Activated naive CD4-positive, alpha-beta T cell treated with anti-CD3 and anti-CD28 coated beads for 36 hours (primary cell): ENCODE measurements around the gene STT3A. TPM values are rescaled to one million over a fixed set of nuclear protein-coding genes. Genes with fewer than 3 reads are reported as not detected.
A peak's percentile ranks its signal among the peaks of the same experiment; 100 is the strongest.

ENCODE experiments used
- CTCF ChIA-PET: fragments of 350-600 bp; sonication (Branson Sonifier 250); formaldehyde crosslinking; loops from one replicate; lab custom pipeline; 2021; ENCODE audit warnings: antibody characterized with exemption; lab: Charles Lee
- DNase-seq: peaks from one replicate; pipeline ENCODE4 v3.0.0-alpha.2; 2020
- H3K27ac Mint-ChIP-seq: one replicate; pipeline ENCODE4 v1.8.0; 2021; ENCODE audit warnings: mild to moderate bottlenecking, mixed read lengths
- H3K27me3 Mint-ChIP-seq: one replicate; pipeline ENCODE4 v1.8.0; 2021; ENCODE audit warnings: low read depth, mixed read lengths
- H3K36me3 Mint-ChIP-seq: one replicate; pipeline ENCODE4 v1.8.0; 2021; ENCODE audit warnings: low read depth, mixed read lengths
- H3K4me1 Mint-ChIP-seq: one replicate; pipeline ENCODE4 v1.8.0; 2021; ENCODE audit warnings: low read depth, mixed read lengths
- H3K4me3 Mint-ChIP-seq: one replicate; pipeline ENCODE4 v1.8.0; 2021; ENCODE audit warnings: mild to moderate bottlenecking, moderate library complexity, mixed read lengths
- H3K9me3 Mint-ChIP-seq: one replicate; pipeline ENCODE4 v1.8.0; 2021; ENCODE audit warnings: mixed read lengths
- intact Hi-C: fragments of 100-400 bp; cut with micrococcal nuclease; formaldehyde crosslinking; loops from one replicate; pipeline ENCODE4 v1.15.1; 2023
- total RNA-seq, 2 experiments: library from RNA; stranded (reverse); gene quantifications; one replicate each; pipeline ENCODE4 v1.2.3, GENCODE V29; 2021

The STT3A gene
- total RNA-seq, result 100 to 1,000 TPM; 111 to 113 TPM

DNA sequence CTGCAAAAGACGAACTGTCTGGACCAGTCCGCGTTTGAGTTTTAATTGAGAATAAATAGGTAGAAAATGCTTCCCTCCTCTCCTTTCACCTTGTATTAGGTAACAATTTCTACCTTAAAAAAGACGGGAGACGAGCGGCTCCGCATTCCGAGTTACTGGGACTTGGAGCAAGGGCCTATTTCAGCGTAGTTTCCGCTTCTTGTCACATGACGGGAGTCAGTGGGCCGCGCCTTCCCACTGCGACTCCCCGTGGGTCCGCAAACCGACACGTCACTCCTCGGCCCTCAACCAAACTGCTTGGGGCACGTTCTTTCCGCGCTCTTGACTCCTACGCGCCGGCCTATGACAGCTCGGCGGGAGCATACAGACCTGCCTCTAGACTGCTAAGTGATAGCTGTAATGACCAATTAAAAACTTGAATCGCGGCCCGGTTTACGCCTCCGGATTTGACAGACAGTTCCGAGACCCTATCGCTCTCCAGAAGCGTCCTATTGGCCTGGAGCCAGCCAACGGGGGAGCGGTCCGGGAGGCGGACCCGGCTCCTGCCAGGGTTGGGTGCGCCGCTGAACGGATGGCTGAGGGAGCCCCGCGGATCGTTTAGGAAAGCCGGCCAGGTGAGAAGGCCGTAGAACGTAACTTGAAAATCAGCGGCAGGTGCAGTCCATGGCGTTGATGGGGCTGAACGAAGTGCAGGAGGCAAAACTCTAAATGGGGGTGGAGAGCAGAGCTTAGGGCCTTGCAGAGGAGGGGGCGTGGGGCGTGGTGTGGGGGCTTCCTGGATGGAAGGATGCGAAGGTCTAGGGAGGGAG, at the start of gene STT3A:
TSS of gene STT3A (plus strand) at position 548 of the 809 bp plus-strand sequence. CDS start 3,064 bp downstream, outside the sequence.
- Mint-ChIP-seq H3K27ac (peak within 1 kb of the TSS; percentile 92), H3K4me1 (peaks cover 51% of the 10 kb centered on the region), H3K9me3 (no peaks in the 10 kb centered on the region), H3K4me3 (peak within 1 kb of the TSS; percentile 100), H3K27me3 (no peaks in the 10 kb centered on the region), H3K36me3 (peaks cover 24% of the 10 kb centered on the region)
- intact Hi-C loops, result loop anchor here (1.0 to 5.0 kb wide), 8 partner anchors 23 to 715 kb away; partner anchors contain the start of genes CHEK1, EI24, FAM118B and FOXRED1
- CTCF ChIA-PET, result interaction anchor here (0.6 to 5.9 kb wide), 3 partner anchors 22 to 99 kb away, joined by 3 to 22 read pairs (median 4); partner anchors contain the start of gene EI24
- peak; percentile 99 for DNase-seq

DNA sequence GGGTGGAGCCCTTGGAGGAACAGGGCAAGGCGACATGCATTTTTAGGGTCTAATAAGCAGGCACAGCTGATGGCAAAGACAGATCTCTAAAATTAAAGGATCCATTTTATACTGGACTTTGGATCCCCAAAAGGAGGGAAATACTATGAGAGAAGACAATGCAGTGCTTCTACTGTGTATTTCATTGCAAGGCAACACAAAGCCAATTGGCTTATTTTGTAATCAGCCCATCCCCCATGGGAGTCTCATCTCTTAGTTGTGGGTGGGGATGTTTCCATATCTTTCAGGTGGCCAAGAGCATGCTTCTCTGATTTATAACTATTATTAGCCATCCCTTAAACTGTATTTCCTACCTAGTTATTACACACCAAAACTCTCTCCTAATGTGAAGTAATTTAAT, 41.9 kb upstream of the STT3A start:
- peaks cover 31% of the 10 kb centered on the region for H3K9me3 Mint-ChIP-seq
- intact Hi-C loops, result no loop called here
- H3K27me3 Mint-ChIP-seq, result no peaks in the 10 kb centered on the region
- DNase-seq, result no peak
- no peak overlapping the region for H3K27ac Mint-ChIP-seq
- H3K4me1 Mint-ChIP-seq, result no peaks in the 10 kb centered on the region
- H3K36me3 Mint-ChIP-seq, result peaks cover 8% of the 10 kb centered on the region
- H3K4me3 Mint-ChIP-seq, result no peak overlapping the region
- CTCF ChIA-PET, result no interaction called here

DNA sequence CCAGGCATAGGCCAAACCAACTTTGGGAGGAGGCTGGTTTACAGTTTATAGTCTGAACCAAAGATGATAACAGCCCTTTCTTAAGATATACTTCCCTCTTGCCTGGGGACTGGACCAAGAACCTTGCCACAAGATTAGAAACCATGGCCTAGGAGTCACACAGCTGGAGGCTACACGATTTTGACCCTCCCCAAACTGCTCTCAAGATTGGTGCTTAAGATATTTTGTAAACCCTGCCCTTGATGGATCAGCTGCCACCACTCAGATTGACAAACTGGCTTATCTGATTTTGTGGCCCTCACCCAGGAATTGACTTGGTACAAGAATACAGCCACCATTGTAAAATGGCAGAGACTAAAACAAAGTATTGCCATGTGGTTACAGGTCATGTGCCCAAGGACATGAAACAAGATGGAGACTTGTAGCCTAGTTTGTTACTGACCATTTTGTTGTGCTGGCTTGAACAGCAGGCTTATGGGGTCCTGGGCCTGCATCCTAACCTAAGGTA, 40.8 kb upstream of the STT3A start:
- Mint-ChIP-seq H3K4me1 (no peaks in the 10 kb centered on the region), H3K4me3 (no peak overlapping the region), H3K9me3 (peaks cover 31% of the 10 kb centered on the region), H3K27me3 (no peaks in the 10 kb centered on the region), H3K36me3 (peaks cover 10% of the 10 kb centered on the region), H3K27ac (no peak overlapping the region)
- DNase-seq, result no peak
- intact Hi-C loops, result no loop called here
- CTCF ChIA-PET, result interaction anchor here (0.6 kb wide), 1 partner anchor 81 kb away, joined by 3 read pairs; no protein-coding TSS in a partner anchor

DNA sequence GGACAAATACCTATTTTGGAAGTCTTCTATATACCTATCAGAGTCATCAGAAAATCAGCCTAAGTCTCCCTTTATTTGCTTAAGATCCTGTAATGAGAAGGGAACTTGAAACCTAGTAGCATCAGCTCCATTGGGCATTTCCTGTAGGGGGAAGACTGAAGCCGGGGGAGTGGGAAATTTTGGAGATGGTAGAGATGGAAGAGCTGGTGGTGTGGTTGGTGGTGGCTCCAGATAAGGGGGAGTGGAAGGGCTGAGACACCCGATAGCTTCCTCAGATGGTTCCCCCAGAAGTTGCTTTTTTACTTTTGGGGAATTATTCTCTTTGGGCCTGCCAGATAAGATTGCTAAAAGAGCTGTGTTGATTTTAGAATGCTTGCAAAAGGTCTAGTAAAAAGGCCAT, 39.7 kb upstream of the STT3A start:
- CTCF ChIA-PET, result interaction anchor here (0.6 to 0.7 kb wide), 2 partner anchors 9 to 347 kb away, joined by 3 to 4 read pairs; no protein-coding TSS in a partner anchor

DNA sequence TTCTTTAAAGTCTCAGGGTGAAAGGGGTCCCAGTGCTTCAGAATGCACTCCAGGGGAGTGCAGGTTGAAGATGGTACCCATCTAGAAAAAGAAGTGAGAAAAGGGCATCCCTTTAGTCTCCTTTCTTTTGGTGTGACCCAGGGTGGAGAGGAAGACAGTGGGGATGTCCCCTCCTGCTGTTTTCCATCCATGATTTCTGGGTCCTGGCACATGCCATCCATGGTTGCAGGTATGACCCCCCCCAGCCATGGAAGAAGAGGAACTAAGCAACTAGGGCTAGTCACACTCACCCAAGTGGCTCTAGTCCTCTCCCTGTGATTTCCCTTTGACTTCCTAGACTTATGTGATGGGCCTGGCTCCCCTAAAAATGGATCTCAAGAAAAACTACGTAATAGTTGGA, 39.3 kb upstream of the STT3A start:
- Mint-ChIP-seq H3K9me3 (peaks cover 31% of the 10 kb centered on the region), H3K27me3 (no peaks in the 10 kb centered on the region), H3K36me3 (peaks cover 10% of the 10 kb centered on the region), H3K27ac (no peak overlapping the region), H3K4me3 (no peak overlapping the region), H3K4me1 (no peaks in the 10 kb centered on the region)
- intact Hi-C loops, result no loop called here
- DNase-seq, result no peak
- CTCF ChIA-PET, result no interaction called here

More for the DNA sequence above, 39.7 kb upstream of the STT3A start:
- H3K9me3 Mint-ChIP-seq, result peaks cover 31% of the 10 kb centered on the region
- H3K27me3 Mint-ChIP-seq, result no peaks in the 10 kb centered on the region
- no peak overlapping the region for H3K27ac Mint-ChIP-seq
- no peak for DNase-seq
- intact Hi-C loops, result no loop called here
- no peaks in the 10 kb centered on the region for H3K4me1 Mint-ChIP-seq
- H3K4me3 Mint-ChIP-seq, result no peak overlapping the region
- H3K36me3 Mint-ChIP-seq, result peaks cover 10% of the 10 kb centered on the region

DNA sequence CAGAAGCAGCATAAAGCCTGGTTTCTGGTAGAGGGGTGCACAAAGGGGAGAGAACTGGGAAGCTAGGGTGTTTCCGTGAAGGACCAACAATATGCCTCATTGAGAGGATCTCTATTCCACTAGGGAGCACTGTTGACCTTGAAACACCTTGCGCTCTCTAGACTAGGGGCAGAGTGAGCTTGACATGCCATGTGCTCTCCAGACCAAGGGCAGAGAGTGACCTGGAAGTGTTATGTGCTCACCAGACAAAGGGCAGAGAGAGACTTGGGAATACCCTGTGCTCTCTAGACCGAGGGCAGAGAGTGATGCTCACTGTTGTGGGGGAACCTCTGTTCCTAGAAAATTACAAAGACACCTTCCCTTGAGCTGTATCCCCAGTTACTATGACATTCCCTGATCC, 38.6 kb upstream of the STT3A start:
- Mint-ChIP-seq H3K27me3 (no peaks in the 10 kb centered on the region), H3K27ac (no peak overlapping the region), H3K9me3 (peaks cover 31% of the 10 kb centered on the region), H3K4me1 (no peaks in the 10 kb centered on the region), H3K36me3 (peaks cover 10% of the 10 kb centered on the region), H3K4me3 (no peak overlapping the region)
- intact Hi-C loops, result no loop called here
- no peak for DNase-seq
- CTCF ChIA-PET, result interaction anchor here (0.6 kb wide), 1 partner anchor 73 kb away, joined by 4 read pairs; no protein-coding TSS in a partner anchor

DNA sequence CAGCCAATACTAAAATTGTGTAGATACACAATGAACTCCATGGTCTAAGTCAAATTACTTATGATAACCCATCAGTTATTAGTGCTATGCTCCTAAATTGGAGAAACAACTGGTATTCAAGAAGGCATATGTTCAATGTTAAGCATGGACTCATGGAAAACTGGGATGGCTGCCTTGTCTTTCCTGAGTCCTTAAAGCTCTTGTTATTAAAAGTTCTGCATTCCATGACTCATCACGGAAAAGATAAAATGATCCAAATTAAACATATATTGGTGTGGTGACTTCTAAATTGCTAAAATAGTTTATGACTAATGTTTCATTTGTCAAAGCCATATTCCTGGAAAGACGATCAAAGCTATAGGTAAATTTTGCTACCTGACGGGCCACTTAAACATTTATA, 32.8 kb upstream of the STT3A start:
- Mint-ChIP-seq H3K4me1 (no peaks in the 10 kb centered on the region), H3K9me3 (peaks cover 5% of the 10 kb centered on the region), H3K4me3 (no peak overlapping the region), H3K27ac (no peak overlapping the region), H3K36me3 (peaks cover 2% of the 10 kb centered on the region), H3K27me3 (no peaks in the 10 kb centered on the region)
- no peak for DNase-seq
- intact Hi-C loops, result no loop called here
- CTCF ChIA-PET, result no interaction called here

DNA sequence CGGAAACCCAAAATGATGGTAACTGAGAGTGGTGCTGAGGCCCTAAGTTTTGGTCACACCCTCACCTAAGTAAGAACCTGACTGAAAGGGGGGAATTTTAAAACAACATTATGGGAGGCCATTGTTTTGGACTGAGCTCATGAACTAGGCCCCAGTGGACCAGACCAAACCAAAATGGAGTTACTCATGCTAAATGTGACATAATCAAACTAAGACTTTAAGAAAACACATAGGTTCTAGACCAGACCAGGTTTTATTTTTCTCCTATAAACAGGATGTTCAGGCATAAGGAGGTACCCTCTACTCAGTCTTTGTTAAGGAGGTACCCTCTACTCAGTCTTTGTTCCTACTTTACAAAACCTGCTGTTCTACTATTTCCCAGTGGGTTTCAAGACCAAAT, 30.7 kb upstream of the STT3A start:
- H3K27me3 Mint-ChIP-seq, result no peaks in the 10 kb centered on the region
- no peak overlapping the region for H3K4me3 Mint-ChIP-seq

DNA sequence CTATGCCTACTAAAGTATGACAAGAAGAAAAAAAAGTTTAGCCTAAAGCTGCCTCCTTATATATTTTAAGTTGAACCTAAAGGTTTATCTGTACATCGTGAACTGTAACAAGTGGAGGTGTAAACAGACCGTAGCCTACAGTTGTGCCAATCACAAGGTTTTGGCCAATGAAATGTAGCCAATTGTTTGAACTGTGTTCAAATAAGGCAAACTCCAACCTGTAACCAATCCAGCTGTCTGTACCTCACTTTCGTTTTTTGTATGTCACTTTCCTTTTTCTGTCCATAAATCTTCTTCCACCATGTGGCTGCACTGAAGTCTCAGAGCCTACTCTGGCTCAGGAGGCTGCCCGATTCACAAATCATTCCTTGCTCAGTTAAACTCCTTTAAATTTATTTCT, 30.2 kb upstream of the STT3A start:
- no peaks in the 10 kb centered on the region for H3K4me1 Mint-ChIP-seq
- H3K27me3 Mint-ChIP-seq, result no peaks in the 10 kb centered on the region
- no peak for DNase-seq
- no peaks in the 10 kb centered on the region for H3K36me3 Mint-ChIP-seq
- intact Hi-C loops, result no loop called here
- H3K27ac Mint-ChIP-seq, result no peak overlapping the region
- H3K4me3 Mint-ChIP-seq, result no peak overlapping the region
- no peaks in the 10 kb centered on the region for H3K9me3 Mint-ChIP-seq
- CTCF ChIA-PET, result interaction anchor here (0.5 kb wide), 1 partner anchor 116 kb away, joined by 3 read pairs; no protein-coding TSS in a partner anchor

More for the DNA sequence above, 30.7 kb upstream of the STT3A start:
- intact Hi-C loops, result no loop called here
- DNase-seq, result no peak
- no peak overlapping the region for H3K27ac Mint-ChIP-seq
- H3K4me1 Mint-ChIP-seq, result no peaks in the 10 kb centered on the region
- no peaks in the 10 kb centered on the region for H3K9me3 Mint-ChIP-seq
- CTCF ChIA-PET, result interaction anchor here (0.6 kb wide), 1 partner anchor 9 kb away, joined by 3 read pairs; no protein-coding TSS in a partner anchor
- no peaks in the 10 kb centered on the region for H3K36me3 Mint-ChIP-seq

DNA sequence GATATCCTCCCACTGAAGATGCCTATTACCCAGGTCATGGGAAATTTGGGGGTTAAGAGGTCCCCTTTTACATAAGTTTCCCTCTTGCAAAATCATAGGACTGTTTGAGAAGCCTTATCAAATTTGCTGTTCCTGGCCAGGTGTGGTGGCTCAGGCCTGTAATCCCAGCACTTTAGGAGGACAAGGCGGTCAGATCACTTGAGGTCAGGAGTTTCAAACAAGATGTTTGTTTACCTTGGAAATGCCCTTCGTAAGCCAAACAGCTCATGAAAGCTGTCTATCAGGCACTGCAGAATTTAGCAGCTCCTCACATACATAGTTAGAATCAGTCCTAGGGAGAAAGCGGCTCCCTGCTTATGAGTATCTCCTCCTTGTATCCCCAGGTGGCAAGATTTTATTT, 28.3 kb upstream of the STT3A start:
- H3K4me1 Mint-ChIP-seq, result peaks cover 4% of the 10 kb centered on the region
- no peak for DNase-seq
- no peaks in the 10 kb centered on the region for H3K36me3 Mint-ChIP-seq
- H3K9me3 Mint-ChIP-seq, result no peaks in the 10 kb centered on the region
- H3K27ac Mint-ChIP-seq, result no peak overlapping the region
- CTCF ChIA-PET, result no interaction called here
- intact Hi-C loops, result no loop called here
- no peaks in the 10 kb centered on the region for H3K27me3 Mint-ChIP-seq
- no peak overlapping the region for H3K4me3 Mint-ChIP-seq

DNA sequence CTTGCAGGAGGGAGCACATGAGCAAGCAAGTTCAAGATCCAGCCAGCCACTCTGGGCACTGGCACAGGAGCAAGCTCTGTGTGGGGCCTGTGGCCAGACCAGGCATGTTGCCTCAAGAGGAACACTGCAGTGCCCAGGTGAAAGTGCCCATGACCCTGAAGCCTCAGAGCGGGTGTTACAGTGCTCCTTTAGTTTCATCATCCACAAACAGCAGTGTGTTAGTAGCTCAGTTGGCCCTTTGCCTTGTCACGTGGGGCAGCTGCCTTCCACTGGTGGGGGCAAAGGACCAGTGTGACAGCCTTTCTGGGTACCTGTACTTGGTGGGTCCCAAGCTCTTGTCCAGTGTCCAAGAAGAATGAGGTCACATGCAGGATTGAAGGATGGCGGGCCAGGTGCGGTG, 26.4 kb upstream of the STT3A start:
- Mint-ChIP-seq H3K4me1 (peaks cover 18% of the 10 kb centered on the region), H3K36me3 (peaks cover 7% of the 10 kb centered on the region), H3K4me3 (no peak overlapping the region), H3K9me3 (no peaks in the 10 kb centered on the region), H3K27ac (no peak overlapping the region), H3K27me3 (no peaks in the 10 kb centered on the region)
- CTCF ChIA-PET, result no interaction called here
- no peak for DNase-seq
- intact Hi-C loops, result loop anchor here (5.0 kb wide), 2 partner anchors 139 to 614 kb away; partner anchors contain the start of gene CCDC15
